H1 (cell line): ENCODE measurements around the gene MGAT5. TPM values are rescaled to one million over a fixed set of nuclear protein-coding genes. Genes with fewer than 3 reads are reported as not detected.

Experiments
- CTCF ChIA-PET: fragments of 300-600 bp; sonication (Branson Sonifier 250); formaldehyde crosslinking; loops from one replicate; lab custom pipeline; 2021; ENCODE audit not compliant: partially characterized antibody; lab: Charles Lee
- POLR2A ChIA-PET: fragments of 300-600 bp; sonication (Branson Sonifier 250); formaldehyde crosslinking; loops from one replicate; lab custom pipeline; 2021; ENCODE audit warnings: inconsistent platforms; ENCODE audit not compliant: partially characterized antibody; lab: Charles Lee
- DNase-seq, 2 experiments: peaks; one replicate each; pipeline versions ENCODE4 v3.0.0 to v3.0.0-alpha.2; 2010 to 2022; ENCODE audit warnings: low spot score in 2 of 2, low read depth in 1 of 2, mixed read lengths in 1 of 2
- FAIRE-seq: peaks from 2 replicates; lab custom pipeline; 2011; peaks lifted over from hg19 to GRCh38; lab: Jason Lieb, UNC
- H2AFZ ChIP-seq: 2 replicates; pipeline ENCODE4 v1.8.1; 2012; ENCODE audit warnings: low read length, inconsistent platforms
- H2AK5ac ChIP-seq: 2 replicates; pipeline ENCODE4 v1.6.1; 2013; ENCODE audit warnings: low read depth, low read length
- H2BK120ac ChIP-seq: replicated peaks from 2 replicates; pipeline ENCODE3; 2013; ENCODE audit warnings: low read depth, low read length, inconsistent platforms
- H2BK12ac ChIP-seq: 2 replicates; pipeline ENCODE4 v1.6.1; 2013; ENCODE audit warnings: low read depth, low read length
- H2BK15ac ChIP-seq: 2 replicates; pipeline ENCODE4 v1.6.1; 2013; ENCODE audit warnings: low read length
- H2BK20ac ChIP-seq: 2 replicates; pipeline ENCODE4 v1.6.1; 2013; ENCODE audit warnings: low read length
- H2BK5ac ChIP-seq: 2 replicates; pipeline ENCODE4 v1.6.1; 2013; ENCODE audit warnings: low read depth, low read length
- H3K14ac ChIP-seq: 2 replicates; pipeline ENCODE4 v1.6.1; 2013; ENCODE audit warnings: inconsistent platforms; ENCODE audit not compliant: insufficient read length
- H3K18ac ChIP-seq: 2 replicates; pipeline ENCODE4 v1.6.1; 2013; ENCODE audit warnings: low read length; ENCODE audit errors: extremely low read depth
- H3K23ac ChIP-seq: 2 replicates; pipeline ENCODE4 v1.6.1; 2013; ENCODE audit warnings: inconsistent platforms; ENCODE audit not compliant: insufficient read length
- H3K23me2 ChIP-seq: 2 replicates; pipeline ENCODE4 v1.6.1; 2013; ENCODE audit warnings: low read depth, low read length
- H3K27ac ChIP-seq: 2 replicates; pipeline ENCODE4 v1.6.1; 2011; ENCODE audit warnings: low read depth, low read length, inconsistent platforms
- H3K27me3 ChIP-seq, 4 experiments: replicated peaks in 1 of 4; 1 replicate in 1 of 4; 2 replicates in 3 of 4; pipeline versions ENCODE4 v1.6.1 to v1.8.1; 2011 to 2013; ENCODE audit warnings: low read length in 3 of 4, mild to moderate bottlenecking in 3 of 4, inconsistent platforms in 2 of 4, mixed read lengths in 2 of 4, moderate library complexity in 1 of 4; ENCODE audit not compliant: control insufficient read depth in 3 of 4, insufficient read depth in 3 of 4; ENCODE audit errors: extremely low read depth in 1 of 4
- H3K36me3 ChIP-seq, 4 experiments: 2 replicates each; pipeline versions ENCODE4 v1.6.1 to v1.8.1; 2011 to 2013; ENCODE audit warnings: mild to moderate bottlenecking in 4 of 4, low read length in 3 of 4, moderate library complexity in 2 of 4, control low read depth in 1 of 4, inconsistent platforms in 1 of 4; ENCODE audit not compliant: insufficient read depth in 4 of 4, control insufficient read depth in 2 of 4
- H3K4ac ChIP-seq: replicated peaks from 2 replicates; pipeline ENCODE3; 2013; ENCODE audit warnings: low read length, low read depth, mixed read lengths, inconsistent platforms; ENCODE audit not compliant: insufficient read length
- H3K4me1 ChIP-seq, 4 experiments: replicated peaks in 1 of 4; 1 replicate in 1 of 4; 2 replicates in 3 of 4; pipeline versions ENCODE4 v1.6.1 to v1.8.1; 2011 to 2013; ENCODE audit warnings: low read length in 3 of 4, inconsistent platforms in 2 of 4, mixed read lengths in 1 of 4; ENCODE audit not compliant: insufficient read depth in 4 of 4, control insufficient read depth in 3 of 4
- H3K4me2 ChIP-seq, 2 experiments: 2 replicates each; pipeline versions ENCODE4 v1.6.1 to v1.8.1; 2011 to 2013; ENCODE audit warnings: low read depth in 2 of 2, low read length in 2 of 2, control low read depth in 1 of 2, inconsistent platforms in 1 of 2, mild to moderate bottlenecking in 1 of 2; ENCODE audit not compliant: insufficient read depth in 1 of 2
- H3K4me3 ChIP-seq, 4 experiments: fragments of 200-600, 300-600 bp in 1 of 4; sonication (generic), shearing (Covaris generic), sonication (Bioruptor Twin) in 1 of 4; 2 replicates each; pipeline versions ENCODE4 v1.5.1 to v1.8.1; 2011 to 2016; ENCODE audit warnings: low read length in 4 of 4, low read depth in 3 of 4, control low read depth in 2 of 4, inconsistent platforms in 2 of 4, mild to moderate bottlenecking in 2 of 4, mixed read lengths in 1 of 4, moderate library complexity in 1 of 4; ENCODE audit not compliant: insufficient read depth in 2 of 4; ENCODE audit errors: extremely low read depth in 1 of 4
- H3K56ac ChIP-seq: replicated peaks from 2 replicates; pipeline ENCODE3; 2013; ENCODE audit warnings: low read depth, mild to moderate bottlenecking, mixed read lengths, low read length, inconsistent platforms; ENCODE audit not compliant: insufficient read length
- H3K79me1 ChIP-seq: 2 replicates; pipeline ENCODE4 v1.6.1; 2013; ENCODE audit warnings: low read depth, low read length, control low read depth
- H3K79me2 ChIP-seq, 2 experiments: 2 replicates each; pipeline versions ENCODE4 v1.6.1 to v1.8.1; 2012 to 2013; ENCODE audit warnings: low read length in 2 of 2, mild to moderate bottlenecking in 2 of 2, inconsistent platforms in 1 of 2; ENCODE audit not compliant: insufficient read depth in 2 of 2, control insufficient read depth in 1 of 2
- H3K9ac ChIP-seq, 4 experiments: replicated peaks in 1 of 4; 1 replicate in 1 of 4; 2 replicates in 3 of 4; pipeline versions ENCODE4 v1.6.1 to v1.8.1; 2011 to 2013; ENCODE audit warnings: low read depth in 3 of 4, low read length in 3 of 4, control low read depth in 2 of 4, mild to moderate bottlenecking in 2 of 4, moderate library complexity in 2 of 4, inconsistent platforms in 1 of 4; ENCODE audit errors: extremely low read depth in 1 of 4
- H3K9me3 ChIP-seq, 2 experiments: 2 replicates each; pipeline versions ENCODE4 v1.6.1 to v1.8.1; 2012 to 2013; ENCODE audit warnings: mild to moderate bottlenecking in 2 of 2, moderate library complexity in 2 of 2, control low read depth in 1 of 2, inconsistent platforms in 1 of 2, low read depth in 1 of 2, low read length in 1 of 2, mixed read lengths in 1 of 2; ENCODE audit not compliant: insufficient read depth in 2 of 2
- H4K20me1 ChIP-seq, 2 experiments: replicated peaks in 1 of 2; 2 replicates each; pipeline versions ENCODE3 to v1.8.1; 2011 to 2013; ENCODE audit warnings: inconsistent platforms in 2 of 2, low read length in 2 of 2, mild to moderate bottlenecking in 1 of 2; ENCODE audit not compliant: insufficient read depth in 2 of 2, control insufficient read depth in 1 of 2
- H4K5ac ChIP-seq: 2 replicates; pipeline ENCODE4 v1.6.1; 2013; ENCODE audit warnings: low read length, low read depth, mixed read lengths, inconsistent platforms; ENCODE audit not compliant: insufficient read length
- H4K8ac ChIP-seq: 2 replicates; pipeline ENCODE4 v1.8.0; 2013; ENCODE audit warnings: mild to moderate bottlenecking, moderate library complexity, low read length, inconsistent platforms; ENCODE audit not compliant: insufficient read depth; ENCODE audit errors: extremely low read depth
- H4K91ac ChIP-seq: replicated peaks from 2 replicates; pipeline ENCODE3; 2013; ENCODE audit warnings: low read length, mixed read lengths, inconsistent platforms; ENCODE audit not compliant: insufficient read length
- ASH2L ChIP-seq: fragments of 200-600, 300-600 bp; sonication (generic); IDR thresholded peaks from one replicate; pipeline ENCODE4 v1.7.1; 2017; ENCODE audit warnings: low read length
- E2F6 ChIP-seq: IDR thresholded peaks from 2 replicates; pipeline ENCODE4 v1.6.1; 2012; ENCODE audit warnings: inconsistent platforms
- GTF2F1 ChIP-seq: IDR thresholded peaks from 2 replicates; pipeline ENCODE4 v1.6.1; 2012; ENCODE audit warnings: low read depth, low read length, improper control_type of control experiment, borderline replicate concordance
- JUN ChIP-seq: IDR thresholded peaks from 2 replicates; pipeline ENCODE4 v1.6.1; 2011; ENCODE audit warnings: low read depth, mild to moderate bottlenecking, improper control_type of control experiment, low read length
- KDM5A ChIP-seq: fragments of 200-600 bp; IDR thresholded peaks from 2 replicates; pipeline ENCODE4 v1.7.1; 2012; ENCODE audit warnings: mild to moderate bottlenecking, low read length, inconsistent platforms, mixed read lengths
- POLR2A ChIP-seq, 2 experiments: IDR thresholded peaks; 1 replicate in 1 of 2; 2 replicates in 1 of 2; pipeline ENCODE4 v1.6.1; 2011; ENCODE audit warnings: low read depth in 2 of 2, low read length in 2 of 2, mild to moderate bottlenecking in 2 of 2; ENCODE audit errors: control extremely low read depth in 1 of 2
- SAP30 ChIP-seq: fragments of 300-600 bp; sonication (generic); IDR thresholded peaks from 2 replicates; pipeline ENCODE4 v1.7.1; 2012; ENCODE audit warnings: low read length, moderate library complexity, mild to moderate bottlenecking, inconsistent platforms; ENCODE audit not compliant: insufficient read depth, insufficient replicate concordance
- SIRT6 ChIP-seq: IDR thresholded peaks from one replicate; pipeline ENCODE4 v1.7.1; 2012; ENCODE audit warnings: low read length, inconsistent platforms
- SP1 ChIP-seq: IDR thresholded peaks from 2 replicates; pipeline ENCODE4 v1.6.1; 2011; ENCODE audit warnings: low read depth, low read length
- SP4 ChIP-seq: IDR thresholded peaks from 2 replicates; pipeline ENCODE4 v1.6.1; 2012; ENCODE audit warnings: low read length, inconsistent platforms
- SUZ12 ChIP-seq: fragments of 200-600 bp; sonication (generic); IDR thresholded peaks from 2 replicates; pipeline ENCODE4 v1.6.1; 2012; ENCODE audit warnings: mild to moderate bottlenecking, inconsistent platforms, low read length, moderate library complexity, mixed read lengths
- TCF12 ChIP-seq: IDR thresholded peaks from 2 replicates; pipeline ENCODE4 v1.6.1; 2011; ENCODE audit warnings: low read depth, mild to moderate bottlenecking, low read length
- ZNF274 ChIP-seq: IDR thresholded peaks from 2 replicates; pipeline ENCODE4 v1.7.0; 2012; ENCODE audit warnings: low read length, borderline replicate concordance; ENCODE audit errors: extremely low read depth
- WGBS, 2 experiments: shearing (Covaris generic) in 1 of 2; methylation state at CpG; one replicate each; pipeline versions ENCODE4 v1.1.6 to v1.1.7; 2013 to 2015; ENCODE audit warnings: low lambda C conversion rate in 2 of 2, mixed read lengths in 2 of 2, inconsistent platforms in 1 of 2, low coverage in 1 of 2, missing lambda C conversion rate in 1 of 2; ENCODE audit not compliant: insufficient replicate concordance in 2 of 2, insufficient coverage in 1 of 2, insufficient read length in 1 of 2; ENCODE audit errors: extremely low coverage in 1 of 2, missing lambda C conversion rate in 1 of 2; 5-methylcytosine and 5-hydroxymethylcytosine counted together
- polyA plus RNA-seq, 7 experiments: library from polyadenylated mRNA; depleted of rRNA in 3 of 7; stranded (reverse) in 5 of 7; unstranded in 2 of 7; fragments of >200 nt in 5 of 7; fragments of 200-250 nt in 2 of 7; gene quantifications; 1 replicate in 5 of 7; 2 replicates in 1 of 7; 4 replicates in 1 of 7; pipeline versions ENCODE4 v1.2.1 to v1.2.3, GENCODE V29; 2011 to 2013; ENCODE audit warnings: missing spikeins in 2 of 7, mixed read lengths in 2 of 7
- total RNA-seq: library from RNA; stranded (reverse); fragmentation: NEBNext Ultra II Directional; extraction: Animal tissue kit (Norgen Biotek cat#: 25700); gene quantifications from 2 replicates; pipeline ENCODE4 v1.2.1, GENCODE V29; 2021

Gene MGAT5
- total and polyA plus RNA-seq, 2 of the 8 experiments (the other 6 are each of a cell fraction or from before 2014, with no cell fraction given): 11.2 to 49.2 TPM

GRCh38 chr2:134224005-134224404 is 29.9 kb upstream of the MGAT5 start:
- Histone ChIP-seq H3K79me1 (peaks cover 8% of the 10 kb centered on the region), H2BK5ac (no peak overlapping the region), H3K4ac (no peak overlapping the region), H3K4me3 (no peak overlapping the region), H4K5ac (no peak overlapping the region), H3K9me3 (peaks cover 10 to 15% of the 10 kb centered on the region in 2 experiments; a peak in 3 of 4 replicates), H3K79me2 (peaks cover 3 to 67% of the 10 kb centered on the region in 2 experiments; a peak in 3 of 4 replicates), H2AK5ac (no peak overlapping the region), H2BK15ac (no peak overlapping the region), H2BK20ac (no peak overlapping the region), H3K14ac (no peak overlapping the region), H2AFZ (no peak overlapping the region), H4K91ac (no peak overlapping the region), H3K4me2 (no peak overlapping the region), H3K4me1 (peaks cover 6 to 14% (median 13%) of the 10 kb centered on the region in 4 experiments; a peak in 6 of 7 replicates), H2BK12ac (no peak overlapping the region), H3K9ac (no peak overlapping the region), H3K27me3 (no peaks in the 10 kb centered on the region; a peak in 1 of 7 replicates), H2BK120ac (no peak overlapping the region), H3K23me2 (0 out of 2 replicates have a peak, but pooled peaks cover 2% of the 10 kb centered on the region), H3K56ac (no peak overlapping the region), H4K20me1 (peaks cover 0 to 2% of the 10 kb centered on the region in 2 experiments), H3K27ac (no peak overlapping the region), H4K8ac (no peak overlapping the region), H3K36me3 (no peaks in the 10 kb centered on the region; a peak in 1 of 8 replicates), H3K18ac (no peak overlapping the region), H3K23ac (no peak overlapping the region)
- POLR2A ChIA-PET: no interaction called here
- 97% methylated on average over 3 of the region's 3 CpGs; no CpG with 5 or more reads in 1 of the 2 experiments for WGBS, 2 experiments
- CTCF ChIA-PET: interaction anchor here (0.7 to 2.8 kb wide), 6 partner anchors 11 to 188 kb away, joined by 3 to 8 read pairs (median 4); no protein-coding TSS in a partner anchor
- DNase-seq: no peak
- no peak for FAIRE-seq
- TF ChIP-seq GTF2F1 (no peak), SUZ12 (no peak), TCF12 (no peak), JUN (no peak), E2F6 (no peak), ASH2L (no peak), SIRT6 (no peak), POLR2A (IDR thresholded peaks at IDR 0.05; ENCODE audit: control extremely low read depth in 1 of 2, low read depth in 2 of 2, low read length in 2 of 2) (no peak), SAP30 (no peak), ZNF274 (no peak), KDM5A (no peak), SP4 (no peak), SP1 (no peak)
